H1 (cell line): ENCODE measurements around the gene DYNC1I1. TPM values are rescaled to one million over a fixed set of nuclear protein-coding genes. Genes with fewer than 3 reads are reported as not detected.
A peak's percentile ranks its signal among the peaks of the same experiment; 100 is the strongest.

Experiments used
- CTCF ChIA-PET: fragments of 300-600 bp; sonication (Branson Sonifier 250); formaldehyde crosslinking; loops from one replicate; lab custom pipeline; 2021; ENCODE audit not compliant: partially characterized antibody; lab: Charles Lee
- POLR2A ChIA-PET: fragments of 300-600 bp; sonication (Branson Sonifier 250); formaldehyde crosslinking; loops from one replicate; lab custom pipeline; 2021; ENCODE audit warnings: inconsistent platforms; ENCODE audit not compliant: partially characterized antibody; lab: Charles Lee
- DNase-seq, 2 experiments: peaks; one replicate each; pipeline versions ENCODE4 v3.0.0 to v3.0.0-alpha.2; 2010 to 2022; ENCODE audit warnings: low spot score in 2 of 2, low read depth in 1 of 2, mixed read lengths in 1 of 2
- FAIRE-seq: peaks from 2 replicates; lab custom pipeline; 2011; peaks lifted over from hg19 to GRCh38; lab: Jason Lieb, UNC
- H2AFZ ChIP-seq: 2 replicates; pipeline ENCODE4 v1.8.1; 2012; ENCODE audit warnings: low read length, inconsistent platforms
- H2AK5ac ChIP-seq: 2 replicates; pipeline ENCODE4 v1.6.1; 2013; ENCODE audit warnings: low read depth, low read length
- H2BK120ac ChIP-seq: replicated peaks from 2 replicates; pipeline ENCODE3; 2013; ENCODE audit warnings: low read depth, low read length, inconsistent platforms
- H2BK12ac ChIP-seq: 2 replicates; pipeline ENCODE4 v1.6.1; 2013; ENCODE audit warnings: low read depth, low read length
- H2BK15ac ChIP-seq: 2 replicates; pipeline ENCODE4 v1.6.1; 2013; ENCODE audit warnings: low read length
- H2BK20ac ChIP-seq: 2 replicates; pipeline ENCODE4 v1.6.1; 2013; ENCODE audit warnings: low read length
- H2BK5ac ChIP-seq: 2 replicates; pipeline ENCODE4 v1.6.1; 2013; ENCODE audit warnings: low read depth, low read length
- H3K14ac ChIP-seq: 2 replicates; pipeline ENCODE4 v1.6.1; 2013; ENCODE audit warnings: inconsistent platforms; ENCODE audit not compliant: insufficient read length
- H3K18ac ChIP-seq: 2 replicates; pipeline ENCODE4 v1.6.1; 2013; ENCODE audit warnings: low read length; ENCODE audit errors: extremely low read depth
- H3K23ac ChIP-seq: 2 replicates; pipeline ENCODE4 v1.6.1; 2013; ENCODE audit warnings: inconsistent platforms; ENCODE audit not compliant: insufficient read length
- H3K23me2 ChIP-seq: 2 replicates; pipeline ENCODE4 v1.6.1; 2013; ENCODE audit warnings: low read depth, low read length
- H3K27ac ChIP-seq: 2 replicates; pipeline ENCODE4 v1.6.1; 2011; ENCODE audit warnings: low read depth, low read length, inconsistent platforms
- H3K27me3 ChIP-seq, 4 experiments: replicated peaks in 1 of 4; 1 replicate in 1 of 4; 2 replicates in 3 of 4; pipeline versions ENCODE4 v1.6.1 to v1.8.1; 2011 to 2013; ENCODE audit warnings: low read length in 3 of 4, mild to moderate bottlenecking in 3 of 4, inconsistent platforms in 2 of 4, mixed read lengths in 2 of 4, moderate library complexity in 1 of 4; ENCODE audit not compliant: control insufficient read depth in 3 of 4, insufficient read depth in 3 of 4; ENCODE audit errors: extremely low read depth in 1 of 4
- H3K36me3 ChIP-seq, 4 experiments: 2 replicates each; pipeline versions ENCODE4 v1.6.1 to v1.8.1; 2011 to 2013; ENCODE audit warnings: mild to moderate bottlenecking in 4 of 4, low read length in 3 of 4, moderate library complexity in 2 of 4, control low read depth in 1 of 4, inconsistent platforms in 1 of 4; ENCODE audit not compliant: insufficient read depth in 4 of 4, control insufficient read depth in 2 of 4
- H3K4ac ChIP-seq: replicated peaks from 2 replicates; pipeline ENCODE3; 2013; ENCODE audit warnings: low read length, low read depth, mixed read lengths, inconsistent platforms; ENCODE audit not compliant: insufficient read length
- H3K4me1 ChIP-seq, 4 experiments: replicated peaks in 1 of 4; 1 replicate in 1 of 4; 2 replicates in 3 of 4; pipeline versions ENCODE4 v1.6.1 to v1.8.1; 2011 to 2013; ENCODE audit warnings: low read length in 3 of 4, inconsistent platforms in 2 of 4, mixed read lengths in 1 of 4; ENCODE audit not compliant: insufficient read depth in 4 of 4, control insufficient read depth in 3 of 4
- H3K4me2 ChIP-seq, 2 experiments: 2 replicates each; pipeline versions ENCODE4 v1.6.1 to v1.8.1; 2011 to 2013; ENCODE audit warnings: low read depth in 2 of 2, low read length in 2 of 2, control low read depth in 1 of 2, inconsistent platforms in 1 of 2, mild to moderate bottlenecking in 1 of 2; ENCODE audit not compliant: insufficient read depth in 1 of 2
- H3K4me3 ChIP-seq, 4 experiments: fragments of 200-600, 300-600 bp in 1 of 4; sonication (generic), shearing (Covaris generic), sonication (Bioruptor Twin) in 1 of 4; 2 replicates each; pipeline versions ENCODE4 v1.5.1 to v1.8.1; 2011 to 2016; ENCODE audit warnings: low read length in 4 of 4, low read depth in 3 of 4, control low read depth in 2 of 4, inconsistent platforms in 2 of 4, mild to moderate bottlenecking in 2 of 4, mixed read lengths in 1 of 4, moderate library complexity in 1 of 4; ENCODE audit not compliant: insufficient read depth in 2 of 4; ENCODE audit errors: extremely low read depth in 1 of 4
- H3K56ac ChIP-seq: replicated peaks from 2 replicates; pipeline ENCODE3; 2013; ENCODE audit warnings: low read depth, mild to moderate bottlenecking, mixed read lengths, low read length, inconsistent platforms; ENCODE audit not compliant: insufficient read length
- H3K79me1 ChIP-seq: 2 replicates; pipeline ENCODE4 v1.6.1; 2013; ENCODE audit warnings: low read depth, low read length, control low read depth
- H3K79me2 ChIP-seq, 2 experiments: 2 replicates each; pipeline versions ENCODE4 v1.6.1 to v1.8.1; 2012 to 2013; ENCODE audit warnings: low read length in 2 of 2, mild to moderate bottlenecking in 2 of 2, inconsistent platforms in 1 of 2; ENCODE audit not compliant: insufficient read depth in 2 of 2, control insufficient read depth in 1 of 2
- H3K9ac ChIP-seq, 4 experiments: replicated peaks in 1 of 4; 1 replicate in 1 of 4; 2 replicates in 3 of 4; pipeline versions ENCODE4 v1.6.1 to v1.8.1; 2011 to 2013; ENCODE audit warnings: low read depth in 3 of 4, low read length in 3 of 4, control low read depth in 2 of 4, mild to moderate bottlenecking in 2 of 4, moderate library complexity in 2 of 4, inconsistent platforms in 1 of 4; ENCODE audit errors: extremely low read depth in 1 of 4
- H3K9me3 ChIP-seq, 2 experiments: 2 replicates each; pipeline versions ENCODE4 v1.6.1 to v1.8.1; 2012 to 2013; ENCODE audit warnings: mild to moderate bottlenecking in 2 of 2, moderate library complexity in 2 of 2, control low read depth in 1 of 2, inconsistent platforms in 1 of 2, low read depth in 1 of 2, low read length in 1 of 2, mixed read lengths in 1 of 2; ENCODE audit not compliant: insufficient read depth in 2 of 2
- H4K20me1 ChIP-seq, 2 experiments: replicated peaks in 1 of 2; 2 replicates each; pipeline versions ENCODE3 to v1.8.1; 2011 to 2013; ENCODE audit warnings: inconsistent platforms in 2 of 2, low read length in 2 of 2, mild to moderate bottlenecking in 1 of 2; ENCODE audit not compliant: insufficient read depth in 2 of 2, control insufficient read depth in 1 of 2
- H4K5ac ChIP-seq: 2 replicates; pipeline ENCODE4 v1.6.1; 2013; ENCODE audit warnings: low read length, low read depth, mixed read lengths, inconsistent platforms; ENCODE audit not compliant: insufficient read length
- H4K8ac ChIP-seq: 2 replicates; pipeline ENCODE4 v1.8.0; 2013; ENCODE audit warnings: mild to moderate bottlenecking, moderate library complexity, low read length, inconsistent platforms; ENCODE audit not compliant: insufficient read depth; ENCODE audit errors: extremely low read depth
- H4K91ac ChIP-seq: replicated peaks from 2 replicates; pipeline ENCODE3; 2013; ENCODE audit warnings: low read length, mixed read lengths, inconsistent platforms; ENCODE audit not compliant: insufficient read length
- CEBPB ChIP-seq: IDR thresholded peaks from 2 replicates; pipeline ENCODE4 v1.6.1; 2012; ENCODE audit warnings: low read depth, low read length
- HDAC2 ChIP-seq, 2 experiments: fragments of 300-600 bp in 1 of 2; sonication (generic) in 1 of 2; IDR thresholded peaks; 2 replicates each; pipeline ENCODE4 v1.6.1; 2011 to 2012; ENCODE audit warnings: low read depth in 2 of 2, low read length in 2 of 2, mild to moderate bottlenecking in 2 of 2, moderate library complexity in 2 of 2, borderline replicate concordance in 1 of 2, inconsistent platforms in 1 of 2
- HDAC6 ChIP-seq: IDR thresholded peaks from one replicate; pipeline ENCODE4 v1.7.1; 2012; ENCODE audit warnings: low read depth, mild to moderate bottlenecking, inconsistent platforms, low read length, moderate library complexity
- KDM4A ChIP-seq: IDR thresholded peaks from one replicate; pipeline ENCODE4 v1.7.1; 2012; ENCODE audit warnings: low read depth, mild to moderate bottlenecking, moderate library complexity, low read length, inconsistent platforms; ENCODE audit not compliant: severe bottlenecking
- PHF8 ChIP-seq: fragments of 200-600 bp; sonication (generic); conservative IDR thresholded peaks from 2 replicates; pipeline ENCODE4 v1.7.1; 2012; ENCODE audit warnings: low read depth, mild to moderate bottlenecking, inconsistent platforms, low read length, moderate library complexity
- RFX5 ChIP-seq: IDR thresholded peaks from 2 replicates; pipeline ENCODE4 v1.6.1; 2011; ENCODE audit warnings: low read depth, low read length, improper control_type of control experiment, borderline replicate concordance
- SIN3A ChIP-seq, 2 experiments: IDR thresholded peaks in 1 of 2; conservative IDR thresholded peaks in 1 of 2; 2 replicates each; pipeline ENCODE4 v1.6.1; 2011 to 2012; ENCODE audit warnings: low read length in 2 of 2, improper control_type of control experiment in 1 of 2, low read depth in 1 of 2, mild to moderate bottlenecking in 1 of 2
- TBP ChIP-seq: IDR thresholded peaks from 2 replicates; pipeline ENCODE4 v1.6.1; 2011; ENCODE audit warnings: low read depth, low read length, improper control_type of control experiment
- WGBS, 2 experiments: shearing (Covaris generic) in 1 of 2; methylation state at CpG; one replicate each; pipeline versions ENCODE4 v1.1.6 to v1.1.7; 2013 to 2015; ENCODE audit warnings: low lambda C conversion rate in 2 of 2, mixed read lengths in 2 of 2, inconsistent platforms in 1 of 2, low coverage in 1 of 2, missing lambda C conversion rate in 1 of 2; ENCODE audit not compliant: insufficient replicate concordance in 2 of 2, insufficient coverage in 1 of 2, insufficient read length in 1 of 2; ENCODE audit errors: extremely low coverage in 1 of 2, missing lambda C conversion rate in 1 of 2; 5-methylcytosine and 5-hydroxymethylcytosine counted together
- polyA plus RNA-seq, 7 experiments: library from polyadenylated mRNA; depleted of rRNA in 3 of 7; stranded (reverse) in 5 of 7; unstranded in 2 of 7; fragments of >200 nt in 5 of 7; fragments of 200-250 nt in 2 of 7; gene quantifications; 1 replicate in 5 of 7; 2 replicates in 1 of 7; 4 replicates in 1 of 7; pipeline versions ENCODE4 v1.2.1 to v1.2.3, GENCODE V29; 2011 to 2013; ENCODE audit warnings: missing spikeins in 2 of 7, mixed read lengths in 2 of 7
- total RNA-seq: library from RNA; stranded (reverse); fragmentation: NEBNext Ultra II Directional; extraction: Animal tissue kit (Norgen Biotek cat#: 25700); gene quantifications from 2 replicates; pipeline ENCODE4 v1.2.1, GENCODE V29; 2021
- TF ChIP-seq, protein P1 (sequence below): IDR thresholded peaks from 2 replicates; pipeline ENCODE4 v1.6.1; 2012; ENCODE audit warnings: low read length, inconsistent platforms

Gene DYNC1I1
- total and polyA plus RNA-seq, 2 of the 8 experiments (the other 6 are each of a cell fraction or from before 2014, with no cell fraction given): 0.45 to 0.58 TPM

DNA sequence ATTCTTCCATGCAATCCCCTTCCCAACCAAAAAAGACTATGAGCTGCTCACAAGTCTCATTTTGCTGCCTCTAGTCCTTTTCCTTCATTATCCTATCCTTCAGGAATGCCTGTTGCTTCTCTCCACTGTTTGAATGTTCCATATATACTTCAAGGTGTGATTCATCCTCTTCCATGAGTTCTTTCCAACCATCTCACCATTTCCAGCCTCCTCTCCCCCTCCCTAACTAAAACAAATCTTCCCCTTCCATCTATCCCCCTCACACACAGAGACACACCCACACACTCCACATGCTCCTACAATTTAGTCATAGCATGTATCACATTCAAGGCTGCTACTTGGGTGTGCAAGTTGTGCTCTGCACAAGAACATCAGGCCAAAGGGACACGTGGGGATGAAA lies 254.3 kb downstream of the DYNC1I1 start:
- Histone ChIP-seq H3K23ac (peak overlapping the region; percentile 32), H3K27ac (no peak overlapping the region), H2BK20ac (no peak overlapping the region), H3K23me2 (no peaks in the 10 kb centered on the region; the same call in 1 of the 2 replicates), H4K20me1 (no peaks in the 10 kb centered on the region), H2AFZ (no peak overlapping the region), H3K4me2 (no peak overlapping the region), H3K4me1 (no peaks in the 10 kb centered on the region), H2BK12ac (no peak overlapping the region), H3K79me1 (no peaks in the 10 kb centered on the region), H4K91ac (no peak overlapping the region), H3K4me3 (no peak overlapping the region), H2AK5ac (no peak overlapping the region), H3K14ac (no peak overlapping the region), H3K18ac (no peak overlapping the region), H2BK120ac (no peak overlapping the region), H3K9me3 (no peaks in the 10 kb centered on the region), H4K8ac (no peak overlapping the region), H3K36me3 (no peaks in the 10 kb centered on the region), H3K4ac (no peak overlapping the region), H2BK5ac (no peak overlapping the region), H2BK15ac (no peak overlapping the region), H3K56ac (no peak overlapping the region), H3K79me2 (no peaks in the 10 kb centered on the region), H3K9ac (no peak overlapping the region), H4K5ac (no peak overlapping the region), H3K27me3 (no peaks in the 10 kb centered on the region)
- no peak for DNase-seq
- TF ChIP-seq HDAC6 (no peak), SIN3A (conservative IDR thresholded peaks at IDR 0.05 in 1 of 2, IDR thresholded peaks at IDR 0.05 in 1 of 2; ENCODE audit: low read depth in 1 of 2, low read length in 2 of 2) (no peak), HDAC2 (IDR thresholded peaks at IDR 0.05; ENCODE audit: borderline replicate concordance in 1 of 2, low read depth in 2 of 2, low read length in 2 of 2) (no peak), RFX5 (no peak), PHF8 (no peak), CEBPB (no peak), TBP (no peak), KDM4A (no peak)
- TF ChIP-seq, protein P1, sequence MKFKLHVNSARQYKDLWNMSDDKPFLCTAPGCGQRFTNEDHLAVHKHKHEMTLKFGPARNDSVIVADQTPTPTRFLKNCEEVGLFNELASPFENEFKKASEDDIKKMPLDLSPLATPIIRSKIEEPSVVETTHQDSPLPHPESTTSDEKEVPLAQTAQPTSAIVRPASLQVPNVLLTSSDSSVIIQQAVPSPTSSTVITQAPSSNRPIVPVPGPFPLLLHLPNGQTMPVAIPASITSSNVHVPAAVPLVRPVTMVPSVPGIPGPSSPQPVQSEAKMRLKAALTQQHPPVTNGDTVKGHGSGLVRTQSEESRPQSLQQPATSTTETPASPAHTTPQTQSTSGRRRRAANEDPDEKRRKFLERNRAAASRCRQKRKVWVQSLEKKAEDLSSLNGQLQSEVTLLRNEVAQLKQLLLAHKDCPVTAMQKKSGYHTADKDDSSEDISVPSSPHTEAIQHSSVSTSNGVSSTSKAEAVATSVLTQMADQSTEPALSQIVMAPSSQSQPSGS: no peak
- ChIA-PET CTCF (no interaction called here), POLR2A (no interaction called here)
- 77% methylated on average over 1 of the region's 1 CpG; no CpG with 5 or more reads in 1 of the 2 experiments for WGBS, 2 experiments
- no peak for FAIRE-seq
